ENCODE results near the gene DLG4. TPM values are rescaled to one million over a fixed set of nuclear protein-coding genes. Genes with fewer than 3 reads are reported as not detected.

Gene DLG4
- total RNA-seq, 1 experiment from 2014 or later, result 38.3 TPM

DNA sequence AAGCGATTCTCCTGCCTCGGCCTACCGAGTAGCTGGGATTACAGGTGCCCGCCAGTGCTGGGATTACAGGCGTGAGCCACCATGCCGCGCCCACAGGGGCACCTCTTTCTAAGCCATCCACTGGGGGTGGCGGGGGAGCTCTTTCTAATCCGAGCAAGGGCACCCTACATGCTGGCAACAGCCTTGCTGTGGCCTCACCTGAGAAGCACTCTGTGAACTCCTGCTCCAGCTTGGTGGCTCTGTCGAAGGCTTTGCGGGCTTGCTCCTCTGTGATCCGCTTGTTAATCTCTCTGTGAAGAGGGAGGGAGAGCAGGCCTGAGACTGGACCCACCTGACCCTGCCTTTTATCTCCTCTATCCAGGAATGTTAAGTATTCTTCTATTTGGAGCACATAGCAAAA is 28.6 kb downstream of the DLG4 start:
- Mint-ChIP-seq H3K27me3 (ENCODE audit: low read depth) (no peaks in the 10 kb centered on the region), H3K4me3 (no peak overlapping the region), H3K4me1 (peaks cover 4 to 6% of the 10 kb centered on the region in 2 experiments; a peak in 1 of 4 replicates), H3K9me3 (no peaks in the 10 kb centered on the region), H3K27ac (peak overlapping the region in 1 of 3 experiments; percentile 48; a peak in 1 of 7 replicates), H3K36me3 (ENCODE audit: insufficient read depth in 1 of 3, low read depth in 3 of 3) (peaks cover 34 to 60% (median 50%) of the 10 kb centered on the region in 3 experiments)
- no peaks in the 10 kb centered on the region for H3K9me3 ChIP-seq (ENCODE audit: control insufficient read depth, low read depth, low read length)
- H2BK120ac ChIP-seq (ENCODE audit: low read depth, low read length, poor library complexity, severe bottlenecking), result no peak overlapping the region
- H2AK5ac ChIP-seq (ENCODE audit: insufficient read length, low read length), result no peak overlapping the region
- no peak overlapping the region for H3K4me2 ChIP-seq (ENCODE audit: insufficient read depth, insufficient read length, low read length)
- no peak overlapping the region for H4K5ac ChIP-seq (ENCODE audit: insufficient read length, low read depth, low read length)
- no peaks in the 10 kb centered on the region for H3K4me1 ChIP-seq (ENCODE audit: insufficient read depth, low read length)
- TF ChIP-seq, protein P1, sequence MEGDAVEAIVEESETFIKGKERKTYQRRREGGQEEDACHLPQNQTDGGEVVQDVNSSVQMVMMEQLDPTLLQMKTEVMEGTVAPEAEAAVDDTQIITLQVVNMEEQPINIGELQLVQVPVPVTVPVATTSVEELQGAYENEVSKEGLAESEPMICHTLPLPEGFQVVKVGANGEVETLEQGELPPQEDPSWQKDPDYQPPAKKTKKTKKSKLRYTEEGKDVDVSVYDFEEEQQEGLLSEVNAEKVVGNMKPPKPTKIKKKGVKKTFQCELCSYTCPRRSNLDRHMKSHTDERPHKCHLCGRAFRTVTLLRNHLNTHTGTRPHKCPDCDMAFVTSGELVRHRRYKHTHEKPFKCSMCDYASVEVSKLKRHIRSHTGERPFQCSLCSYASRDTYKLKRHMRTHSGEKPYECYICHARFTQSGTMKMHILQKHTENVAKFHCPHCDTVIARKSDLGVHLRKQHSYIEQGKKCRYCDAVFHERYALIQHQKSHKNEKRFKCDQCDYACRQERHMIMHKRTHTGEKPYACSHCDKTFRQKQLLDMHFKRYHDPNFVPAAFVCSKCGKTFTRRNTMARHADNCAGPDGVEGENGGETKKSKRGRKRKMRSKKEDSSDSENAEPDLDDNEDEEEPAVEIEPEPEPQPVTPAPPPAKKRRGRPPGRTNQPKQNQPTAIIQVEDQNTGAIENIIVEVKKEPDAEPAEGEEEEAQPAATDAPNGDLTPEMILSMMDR (conservative IDR thresholded peaks at IDR 0.05), result no peak
- H3K23me2 ChIP-seq (ENCODE audit: insufficient read length, low read depth, low read length, poor library complexity, severe bottlenecking), result no peaks in the 10 kb centered on the region
- no peak overlapping the region for H3K23ac ChIP-seq (ENCODE audit: insufficient read length, low read depth, low read length)
- no peak overlapping the region for H2BK5ac ChIP-seq (ENCODE audit: insufficient read length, low read length)
- H3K9ac ChIP-seq (ENCODE audit: extremely low read depth, insufficient read length, low read length), result no peak overlapping the region
- no peak overlapping the region for H2BK15ac ChIP-seq (ENCODE audit: low read depth, low read length)
- H3K18ac ChIP-seq (ENCODE audit: insufficient read length, low read depth, low read length), result no peak overlapping the region
- no peak overlapping the region for H2BK12ac ChIP-seq (ENCODE audit: insufficient read length, low read depth, low read length)
- no peaks in the 10 kb centered on the region for H3K27me3 ChIP-seq (ENCODE audit: insufficient read depth, low read length)
- H4K20me1 ChIP-seq (ENCODE audit: control insufficient read depth, insufficient read depth, insufficient read length), result no peaks in the 10 kb centered on the region
- H4K91ac ChIP-seq (ENCODE audit: insufficient read length, low read depth, low read length), result no peak overlapping the region
- H3K56ac ChIP-seq (ENCODE audit: insufficient read length, low read depth, low read length), result no peak overlapping the region
- no peak overlapping the region for H3K4ac ChIP-seq (ENCODE audit: low read depth, low read length)
- no peaks in the 10 kb centered on the region for H3K79me2 ChIP-seq (ENCODE audit: insufficient read depth, low read length)
- no peaks in the 10 kb centered on the region for H3K79me1 ChIP-seq (ENCODE audit: insufficient read depth, low read depth, low read length, poor library complexity, severe bottlenecking)
- H3K14ac ChIP-seq (ENCODE audit: insufficient read depth, low read length), result no peak overlapping the region
- no peak overlapping the region for H3T11ph ChIP-seq (ENCODE audit: low read length)
- no peak overlapping the region for H2BK20ac ChIP-seq (ENCODE audit: low read depth, low read length, poor library complexity, severe bottlenecking)
- no CpG with 5 or more reads among the region's 12 CpGs for WGBS (ENCODE audit: extremely low coverage, insufficient read length, low lambda C conversion rate)
- no peak overlapping the region for H3K27ac ChIP-seq (ENCODE audit: insufficient read length, low read depth, low read length)
- no peak overlapping the region for H2AFZ ChIP-seq (ENCODE audit: low read length)
- no peak overlapping the region for H4K8ac ChIP-seq (replicated peaks; ENCODE audit: insufficient read length, low read depth, low read length)
- no peak for DNase-seq

Data from H9 (cell line).